Fibroblast of lung (primary cell): ENCODE measurements around the gene CENPB.

Source experiments
- CTCF ChIP-seq, 2 donors: IDR thresholded peaks in 1 of 2; conservative IDR thresholded peaks in 1 of 2; 1 replicate in 1 of 2; 2 replicates in 1 of 2; pipeline ENCODE4 v1.5.1; 2011 to 2012; ENCODE audit warnings: low read length in 2 of 2, control low read depth in 1 of 2, inconsistent platforms in 1 of 2, low read depth in 1 of 2, mild to moderate bottlenecking in 1 of 2
- EZH2 ChIP-seq: IDR thresholded peaks from 2 replicates; pipeline ENCODE4 v1.5.1; 2012; ENCODE audit warnings: low read length, control low read depth, mild to moderate bottlenecking; ENCODE audit errors: missing control alignments

- no peak for TF ChIP-seq CTCF (conservative IDR thresholded peaks at IDR 0.05 in 1 of 2, IDR thresholded peaks at IDR 0.05 in 1 of 2; ENCODE audit: low read depth in 1 of 2, low read length in 2 of 2)
- no peak for TF ChIP-seq EZH2
These were observed 10.6 kb upstream of the CENPB start for GRCh38 chr20:3797226-3797545.
